GM21447 (cell line): Measurements from ENCODE around the gene SDHB.

ENCODE experiments used
- ATAC-seq: cut with Tn5 transposase; IDR thresholded peaks from one replicate; pipeline ENCODE4 v1.9.1; 2021; ENCODE audit not compliant: unreplicated experiment

SDHB gene

DNA sequence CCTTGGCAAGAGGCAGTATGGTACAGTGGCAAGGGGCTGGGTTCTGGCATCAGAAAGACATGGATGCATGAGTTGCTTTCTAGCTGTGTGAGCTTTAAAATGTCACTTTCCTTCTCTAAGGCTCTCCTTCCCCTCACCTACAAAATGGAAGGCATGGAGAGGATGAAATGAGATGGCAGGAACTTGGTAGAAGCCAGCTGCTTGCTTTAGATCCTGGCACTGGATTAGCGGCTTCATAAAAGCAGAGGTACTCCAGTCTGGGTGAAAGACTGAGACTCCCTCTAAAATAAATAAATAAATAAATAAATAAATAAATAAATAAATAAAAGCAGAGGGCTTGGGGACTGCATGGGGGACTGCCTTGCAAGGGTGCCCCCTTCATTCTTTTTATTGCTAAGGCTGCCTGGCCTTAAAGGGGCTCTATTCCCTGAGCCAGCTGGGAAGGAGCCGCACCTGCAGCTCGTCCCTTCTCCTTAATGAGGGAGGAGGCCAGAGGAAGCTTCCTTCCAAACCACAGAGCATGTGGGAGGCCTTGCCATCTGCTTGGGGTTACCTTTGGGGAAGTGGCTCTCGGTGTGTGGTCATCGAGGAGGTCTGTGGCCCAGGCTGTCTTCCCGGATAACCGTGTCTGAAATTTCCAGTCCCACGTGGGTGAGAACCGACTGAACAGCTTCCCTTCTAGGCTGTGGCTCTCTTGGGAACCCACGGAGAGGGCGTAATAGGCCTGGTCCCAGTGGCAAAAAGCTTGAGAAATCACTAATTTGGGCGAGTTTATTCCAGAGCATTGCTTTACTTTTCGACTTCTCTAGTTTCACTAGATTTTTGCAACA is 40.1 kb downstream of the SDHB start:
- no peak for ATAC-seq

DNA sequence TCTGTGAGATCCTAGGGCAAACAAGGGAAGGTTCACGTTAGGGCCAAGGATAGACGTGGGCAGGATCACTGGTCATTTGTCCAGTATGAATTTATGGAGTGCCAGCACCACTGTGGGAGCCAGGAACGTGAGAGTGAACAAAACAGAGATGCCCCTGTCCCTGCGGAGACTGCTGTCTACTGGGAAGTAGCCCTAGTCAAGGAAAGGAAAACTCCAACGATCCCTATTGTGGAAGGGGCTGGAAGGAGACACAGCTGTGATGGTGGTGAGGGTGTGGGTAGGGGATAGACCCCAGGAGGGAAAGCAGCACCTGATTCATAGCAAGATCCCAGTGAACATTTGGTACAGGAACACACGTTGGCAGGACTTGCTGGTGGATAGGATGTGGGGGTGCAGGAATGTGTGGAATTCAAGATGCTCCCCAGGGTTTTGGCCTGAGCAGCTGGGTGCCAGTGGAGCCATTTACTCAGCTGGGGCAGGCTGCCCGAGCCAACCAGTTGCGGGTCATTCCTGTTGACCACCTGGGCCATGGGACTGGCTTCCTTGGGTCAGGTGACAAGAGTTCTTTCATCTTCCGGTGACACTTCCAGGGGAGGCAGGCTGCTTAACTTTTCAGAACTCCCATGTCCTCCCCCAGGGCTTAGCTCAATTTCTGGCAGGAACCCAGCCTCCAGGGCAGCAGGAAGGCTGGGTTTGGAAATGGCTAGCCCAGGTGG is 40.9 kb downstream of the SDHB start:
- no peak for ATAC-seq

DNA sequence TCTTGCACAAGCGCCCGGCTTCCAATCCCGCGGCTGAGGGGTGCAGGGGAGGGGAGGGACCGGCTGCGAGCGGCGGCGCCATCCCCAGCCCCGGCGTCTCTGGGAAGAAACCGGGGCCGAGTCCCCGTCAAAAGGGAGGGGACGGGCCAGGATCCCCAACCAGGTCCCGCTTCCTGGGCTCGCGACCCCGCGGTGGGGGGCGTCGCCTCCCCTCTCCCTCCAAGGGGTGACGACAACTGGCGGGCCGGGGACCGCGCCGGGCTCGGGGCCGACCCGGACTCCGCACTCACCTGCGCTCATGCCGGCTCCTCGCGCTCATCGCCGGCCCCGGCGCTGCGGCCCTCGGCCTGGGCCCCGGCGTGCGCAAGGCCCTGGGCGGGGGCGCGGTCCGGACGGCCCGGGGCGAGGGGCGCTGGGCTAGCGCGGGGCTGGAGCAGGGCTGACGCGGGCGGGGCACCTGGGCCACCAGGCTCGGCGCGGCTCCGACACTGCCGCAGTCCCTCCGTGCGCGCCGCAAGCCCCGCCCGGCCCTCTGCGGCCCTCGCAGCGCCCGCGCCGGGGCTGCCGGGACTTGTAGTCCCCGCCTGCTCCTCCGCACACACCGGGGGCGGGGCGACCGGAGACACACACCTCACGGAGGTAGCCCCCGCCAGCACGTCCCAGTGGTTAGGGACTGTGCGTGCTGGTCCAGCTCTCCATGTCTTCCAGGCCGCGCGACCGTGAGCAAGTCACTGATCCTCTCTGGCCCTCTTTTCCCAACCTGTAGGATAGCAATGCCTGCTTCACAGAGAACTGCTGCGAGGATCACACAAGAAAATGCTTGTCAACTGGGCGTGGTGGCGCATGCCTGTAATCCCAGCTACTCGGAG is 42.2 kb downstream of the SDHB start, which contains the start of gene ATP13A2:
ATP13A2 (minus strand) TSS at position 490 of the 869 bp plus-strand sequence; CDS start at position 300, 190 bp downstream.
- ATAC-seq, result peak; percentile 71

DNA sequence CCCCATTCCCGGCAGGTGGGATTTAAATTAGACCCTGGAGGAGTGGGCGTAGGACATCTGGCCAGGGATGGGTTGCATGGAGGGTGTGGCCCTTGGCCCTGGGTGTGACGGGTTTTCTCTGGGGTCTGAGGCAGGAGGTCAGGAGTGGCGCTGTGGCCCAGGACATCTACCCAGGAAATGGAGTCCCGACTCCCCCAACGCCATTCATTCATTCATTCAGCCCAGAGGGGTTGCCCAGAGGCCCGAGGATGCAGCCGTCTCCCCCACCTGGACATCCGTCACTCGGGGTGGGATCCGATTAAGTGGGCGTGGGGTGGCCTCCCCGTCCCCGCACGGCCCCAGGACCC is 42.8 kb downstream of the SDHB start:
- ATAC-seq, result peak; percentile 8

DNA sequence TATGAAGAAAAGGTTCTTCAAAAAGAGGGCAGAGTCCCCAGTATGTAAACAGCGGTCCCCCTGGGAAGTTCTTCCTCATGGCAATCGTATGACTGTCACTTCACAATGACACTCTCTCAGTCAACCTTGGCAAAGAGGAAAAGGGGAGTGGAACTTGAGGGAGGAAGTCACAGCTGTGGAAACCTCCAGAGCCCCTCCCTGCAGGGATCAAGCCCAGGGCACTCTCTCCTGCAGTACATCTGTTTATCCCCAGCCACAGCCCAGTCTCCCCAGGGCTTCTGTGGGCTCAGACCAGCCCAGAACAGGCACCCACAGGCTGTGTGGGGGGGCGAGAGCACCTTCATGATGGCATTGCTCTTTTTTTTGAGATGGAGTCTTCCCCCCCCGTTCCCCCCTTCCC is 44.1 kb downstream of the SDHB start:
- ATAC-seq, result no peak

DNA sequence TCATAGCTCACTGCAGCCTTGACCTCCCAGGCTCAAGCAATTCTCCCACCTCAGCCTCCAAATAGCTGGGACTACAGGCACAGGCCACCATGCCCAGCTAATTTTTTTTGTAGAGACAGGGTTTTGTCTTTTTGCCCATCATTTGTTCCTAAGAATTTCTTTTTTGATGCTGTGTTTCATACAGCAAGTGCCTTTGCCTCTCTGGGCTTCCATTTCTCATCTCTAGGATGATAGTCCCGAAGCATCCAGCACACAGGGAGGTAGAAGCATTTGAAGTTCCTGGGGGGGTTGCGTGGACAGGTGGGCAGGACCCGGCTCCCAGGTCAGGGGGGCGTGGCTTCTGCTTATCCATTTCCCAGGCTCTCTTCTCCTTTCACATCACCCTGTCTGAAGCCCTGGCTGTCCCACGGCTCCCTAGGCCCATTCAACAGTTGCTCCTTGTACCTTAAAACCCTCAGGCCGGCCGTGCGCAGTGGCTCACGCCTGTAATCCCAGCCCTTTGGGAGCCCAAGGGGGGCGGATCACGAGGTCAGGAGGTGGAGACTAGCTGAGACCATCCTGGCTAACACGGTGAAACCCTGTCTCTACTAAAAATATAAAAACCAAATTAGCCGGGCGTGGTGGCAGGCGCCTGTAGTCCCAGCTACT is 45.5 kb downstream of the SDHB start:
- ATAC-seq, result no peak

DNA sequence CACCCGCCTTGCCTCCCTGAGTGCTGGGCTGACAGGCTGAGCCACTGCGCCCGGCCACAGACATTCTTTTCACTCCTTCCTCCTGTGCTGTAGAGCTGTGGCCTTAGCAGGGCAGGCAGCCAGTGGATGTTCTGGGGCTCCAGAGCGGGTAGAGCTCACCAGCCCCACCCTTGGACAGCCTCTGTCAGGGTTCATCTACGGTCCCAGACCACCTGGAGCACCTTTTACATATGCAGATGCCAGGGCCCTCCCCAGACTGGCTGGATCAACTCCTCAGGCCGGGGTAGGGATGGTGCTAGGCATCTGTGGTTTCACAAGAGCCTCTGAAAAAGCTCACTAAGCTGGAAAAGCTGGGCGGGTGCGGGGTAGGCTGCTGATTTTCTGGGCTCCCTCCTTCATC is 46.7 kb downstream of the SDHB start:
- no peak for ATAC-seq

DNA sequence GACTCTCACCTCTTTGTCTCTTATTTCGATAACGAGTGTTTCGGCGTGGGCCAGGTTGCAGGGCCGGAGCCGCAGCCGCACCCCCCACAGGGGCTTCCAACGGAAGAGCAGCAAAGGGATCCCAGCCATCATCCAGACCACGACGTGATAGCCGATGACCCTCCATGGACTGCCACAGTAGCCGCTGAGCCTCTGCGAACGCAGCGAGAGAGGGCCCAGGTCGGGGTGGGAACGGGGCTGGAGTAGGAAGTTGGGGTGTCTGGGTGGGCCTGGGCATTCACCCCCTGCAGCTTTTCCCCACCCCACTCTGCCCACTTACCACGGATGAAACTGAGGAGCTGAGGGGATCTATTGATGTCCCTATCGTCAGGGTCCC is 48.5 kb downstream of the SDHB start:
- ATAC-seq, result no peak

DNA sequence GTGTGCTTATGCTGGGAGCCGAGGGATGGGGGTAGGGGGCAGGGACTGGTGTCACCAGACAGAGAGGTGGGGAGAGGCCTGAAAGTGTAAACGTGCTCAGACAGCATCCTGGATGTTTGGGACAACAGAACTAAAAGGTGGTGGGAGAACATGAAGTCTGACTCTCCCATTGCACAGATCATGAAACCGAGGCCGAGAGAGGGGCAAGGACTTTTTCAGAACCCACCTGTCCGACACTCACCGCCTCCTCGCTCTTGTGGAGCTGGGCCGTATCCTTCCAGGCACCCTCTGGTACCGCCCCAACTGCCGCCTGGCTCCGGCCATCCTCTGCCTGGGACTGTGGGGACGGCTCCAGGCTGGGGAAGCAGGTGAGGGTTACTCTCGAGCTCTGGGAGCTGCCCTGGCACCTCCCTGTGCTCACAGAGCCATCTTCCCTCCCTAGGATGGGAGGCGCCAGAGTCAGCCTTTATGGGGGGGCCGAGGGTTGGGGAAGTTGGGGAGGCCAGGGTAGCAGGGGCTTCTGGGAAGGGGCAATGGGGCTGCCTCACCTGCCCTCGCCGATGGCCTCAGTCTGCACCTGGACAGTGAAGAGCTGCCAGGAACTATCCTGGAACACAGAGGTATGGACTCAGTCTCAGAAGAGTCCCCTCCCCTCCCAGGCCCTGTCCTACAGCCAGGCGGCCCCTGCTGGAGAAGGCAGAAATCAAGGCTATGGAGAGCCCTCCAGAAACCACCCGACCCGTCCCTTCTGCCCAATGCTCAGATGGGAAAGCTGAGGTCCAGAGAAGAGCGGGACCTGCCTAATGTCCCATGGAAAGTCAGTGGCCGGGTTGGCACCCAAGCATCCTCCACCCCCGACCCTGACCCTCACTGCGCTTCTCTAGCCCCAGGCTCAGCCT is 49.1 kb downstream of the SDHB start:
- no peak for ATAC-seq

DNA sequence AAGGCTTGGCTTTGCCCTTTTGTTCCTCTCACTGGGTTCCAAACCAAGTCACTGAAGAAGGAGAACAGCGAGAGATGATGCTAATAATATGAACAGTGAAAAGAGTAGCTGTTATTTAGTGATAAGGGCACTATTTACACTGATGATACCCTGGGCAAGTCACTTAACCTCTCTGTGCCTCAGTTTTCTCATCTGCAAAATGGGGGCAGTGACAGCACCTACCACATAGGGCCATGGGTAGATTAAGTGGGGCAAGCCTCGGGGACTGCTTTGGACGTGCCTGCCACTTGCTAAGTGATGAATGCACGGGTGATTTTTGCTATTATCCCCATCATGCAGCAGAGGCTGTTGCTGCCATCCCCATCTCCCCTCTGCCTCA is 51.3 kb downstream of the SDHB start:
- no peak for ATAC-seq

DNA sequence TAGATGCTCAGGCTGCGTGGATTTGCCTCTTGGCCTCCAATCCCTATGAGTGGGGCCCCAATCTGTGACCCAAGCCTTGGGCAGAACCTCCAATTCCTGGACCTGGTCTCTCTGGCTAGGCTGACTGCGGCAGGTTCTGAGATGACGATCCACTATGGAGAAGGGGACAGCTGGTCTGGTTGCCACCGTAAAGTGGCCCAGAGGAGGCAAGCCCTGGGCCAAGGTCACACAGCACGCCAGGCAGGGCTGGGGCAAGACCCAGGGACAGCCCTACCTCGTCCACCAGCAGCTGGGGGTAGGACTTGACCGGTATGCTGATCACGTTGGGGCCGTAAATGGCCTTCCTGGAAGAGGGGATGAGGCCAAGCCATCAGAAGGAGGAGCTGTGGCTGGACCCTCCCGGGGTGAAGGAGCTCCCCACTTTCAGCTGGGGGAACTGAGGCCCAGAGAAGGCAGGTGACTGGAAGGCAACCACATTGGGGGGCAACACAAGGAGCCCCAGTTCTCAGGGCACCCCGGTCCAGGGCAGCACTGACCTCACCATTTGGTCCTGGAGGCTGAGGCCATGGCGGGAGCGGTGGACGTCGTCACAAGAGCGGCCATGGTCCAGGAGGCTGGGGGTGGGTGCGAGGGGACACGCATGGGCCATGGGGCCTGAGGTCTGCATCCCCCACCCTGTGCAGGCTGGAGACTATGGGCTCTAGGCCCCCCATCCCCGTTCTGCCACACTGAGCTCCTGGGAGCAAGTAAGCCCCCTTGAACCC is 51.9 kb downstream of the SDHB start:
- no peak for ATAC-seq

DNA sequence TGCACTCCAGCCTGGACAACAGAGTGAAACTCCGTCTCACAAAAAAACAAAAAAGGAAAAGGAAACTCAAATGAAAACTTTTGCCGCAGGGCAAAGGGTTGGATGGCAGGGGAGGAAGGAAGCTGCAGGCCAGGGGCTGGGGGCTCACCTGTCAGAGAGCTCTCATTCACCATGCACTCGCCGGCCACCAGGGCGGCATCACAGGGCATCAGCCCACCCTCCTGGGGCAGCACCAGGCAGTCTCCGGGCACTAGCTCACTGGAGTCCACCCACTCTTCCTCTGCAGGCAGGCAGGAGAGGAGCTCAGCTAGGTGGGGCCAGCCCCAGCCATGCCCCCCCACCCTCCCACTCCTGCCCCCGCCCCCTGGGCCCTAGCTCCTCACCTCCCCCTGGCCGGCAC is 54.0 kb downstream of the SDHB start:
- no peak for ATAC-seq

DNA sequence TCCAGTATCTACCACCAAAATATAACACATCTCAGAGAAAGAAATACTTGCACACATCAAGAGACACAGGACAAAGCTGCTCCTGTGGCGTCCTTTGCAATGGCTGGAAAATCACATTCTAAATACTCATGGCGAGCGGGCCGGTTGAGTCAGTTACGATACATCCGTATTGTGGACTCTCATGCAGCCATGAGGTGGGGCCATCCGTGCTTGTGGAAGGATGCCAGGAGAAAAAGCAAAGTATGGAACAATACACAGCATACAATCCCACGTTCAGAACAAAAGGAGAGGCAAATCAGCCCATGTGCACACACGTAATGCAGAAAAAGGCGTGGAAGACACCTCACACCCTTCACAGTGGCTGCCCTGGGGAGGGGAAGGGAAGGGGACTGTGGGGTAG is 55.2 kb downstream of the SDHB start:
- no peak for ATAC-seq

DNA sequence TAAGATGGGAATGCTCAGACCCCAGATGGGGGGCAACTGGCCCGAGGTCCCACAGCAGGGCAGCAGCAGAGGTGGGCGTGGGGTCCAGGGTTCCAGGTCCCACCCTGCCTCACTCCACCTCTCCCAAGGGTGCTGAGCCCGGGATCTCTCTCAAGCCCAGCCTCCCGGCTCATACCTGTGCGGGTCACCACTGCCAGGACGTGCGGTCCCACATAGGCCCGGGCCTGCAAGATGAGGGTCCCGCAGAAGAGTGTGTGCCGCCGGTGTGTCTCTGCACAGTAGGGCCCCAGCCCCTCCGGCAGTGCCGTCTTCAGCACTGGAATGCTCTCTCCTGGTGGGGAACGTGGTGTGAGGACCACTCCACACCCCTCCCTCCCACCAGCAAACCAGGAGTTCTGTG is 57.0 kb downstream of the SDHB start:
- ATAC-seq, result no peak

DNA sequence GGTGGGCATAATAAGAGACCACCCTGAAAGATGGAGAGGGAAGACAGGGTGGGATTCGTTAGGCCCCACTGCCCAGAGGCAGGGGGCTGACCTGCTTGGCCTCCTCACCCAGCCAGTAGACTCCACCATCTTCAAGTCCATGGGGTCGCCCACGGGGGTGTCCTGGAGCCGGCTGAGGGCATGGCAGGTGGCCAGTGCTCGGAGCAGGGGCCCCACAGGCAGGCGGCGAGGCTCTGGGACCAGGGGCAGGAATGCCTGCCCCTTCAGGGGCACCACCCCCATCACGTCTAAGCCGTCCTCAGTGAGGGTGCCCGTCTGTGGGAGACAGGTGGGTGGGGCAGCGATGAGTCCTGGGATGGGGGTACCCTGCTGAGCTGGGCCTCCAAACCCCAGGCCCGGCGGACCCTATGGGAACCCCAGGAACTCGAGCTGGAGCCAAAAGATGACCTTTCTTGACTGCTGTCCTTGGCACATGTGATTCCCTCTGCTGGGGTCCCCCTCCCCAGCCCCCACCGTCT is 60.3 kb downstream of the SDHB start:
- no peak for ATAC-seq

DNA sequence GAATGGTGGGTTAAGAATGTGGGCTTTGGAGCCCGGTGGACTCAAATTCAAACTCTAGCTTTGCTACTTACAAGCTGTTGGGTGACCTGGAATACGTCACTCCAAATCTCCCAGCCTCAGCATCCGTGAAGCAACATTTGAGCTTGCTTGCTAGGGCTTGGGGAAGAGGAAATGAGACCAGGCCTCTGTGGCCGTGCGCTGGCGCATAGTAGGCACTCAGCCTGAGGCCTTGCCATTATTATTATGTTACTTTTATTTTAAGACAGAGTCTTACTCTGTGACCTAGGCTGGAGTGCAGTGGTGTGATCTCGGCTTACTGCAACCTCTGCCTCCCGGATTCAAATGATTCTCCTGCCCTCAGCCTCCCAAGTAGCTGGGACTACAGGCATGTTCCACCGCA is 61.2 kb downstream of the SDHB start:
- ATAC-seq, result no peak

DNA sequence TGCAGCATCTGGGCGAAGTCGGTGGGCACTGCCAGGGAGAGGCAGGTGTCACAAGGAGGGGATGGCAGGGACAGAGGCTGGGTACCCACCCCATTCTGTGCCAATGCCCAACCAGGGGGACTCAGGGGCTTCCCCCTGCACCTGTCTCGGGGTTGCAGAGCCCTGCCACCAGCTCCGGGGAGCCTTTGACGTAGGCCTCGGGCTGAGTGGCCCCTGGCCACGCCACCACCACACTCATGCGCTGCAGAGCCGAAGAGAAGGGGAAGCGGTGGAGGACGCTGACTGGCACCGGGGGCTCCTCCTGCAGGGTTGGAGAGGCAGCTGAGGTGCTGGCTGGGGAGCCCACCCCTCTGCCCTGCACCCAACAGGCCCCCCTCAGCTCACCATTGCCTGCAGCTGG is 61.7 kb downstream of the SDHB start:
- no peak for ATAC-seq

DNA sequence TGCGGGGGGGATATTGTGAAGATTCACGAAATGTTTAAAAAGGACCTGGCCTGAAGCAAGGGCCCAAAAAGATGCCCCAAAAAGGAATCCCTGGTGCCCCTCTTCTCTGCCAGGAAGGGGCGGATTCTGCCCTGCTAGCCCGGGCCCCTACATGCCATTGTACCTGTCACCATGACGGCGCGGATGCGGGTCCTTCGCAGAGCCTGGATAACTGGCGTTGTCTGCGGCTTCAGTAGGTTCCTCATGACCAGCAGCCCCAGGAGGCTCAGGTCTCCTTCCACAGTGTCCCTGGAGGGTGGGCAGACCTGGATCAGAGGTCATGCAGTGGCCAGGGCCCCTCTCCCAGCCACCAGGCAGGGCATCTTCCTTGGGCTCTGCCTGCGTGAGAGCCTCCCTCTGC is 62.3 kb downstream of the SDHB start:
- ATAC-seq, result no peak

DNA sequence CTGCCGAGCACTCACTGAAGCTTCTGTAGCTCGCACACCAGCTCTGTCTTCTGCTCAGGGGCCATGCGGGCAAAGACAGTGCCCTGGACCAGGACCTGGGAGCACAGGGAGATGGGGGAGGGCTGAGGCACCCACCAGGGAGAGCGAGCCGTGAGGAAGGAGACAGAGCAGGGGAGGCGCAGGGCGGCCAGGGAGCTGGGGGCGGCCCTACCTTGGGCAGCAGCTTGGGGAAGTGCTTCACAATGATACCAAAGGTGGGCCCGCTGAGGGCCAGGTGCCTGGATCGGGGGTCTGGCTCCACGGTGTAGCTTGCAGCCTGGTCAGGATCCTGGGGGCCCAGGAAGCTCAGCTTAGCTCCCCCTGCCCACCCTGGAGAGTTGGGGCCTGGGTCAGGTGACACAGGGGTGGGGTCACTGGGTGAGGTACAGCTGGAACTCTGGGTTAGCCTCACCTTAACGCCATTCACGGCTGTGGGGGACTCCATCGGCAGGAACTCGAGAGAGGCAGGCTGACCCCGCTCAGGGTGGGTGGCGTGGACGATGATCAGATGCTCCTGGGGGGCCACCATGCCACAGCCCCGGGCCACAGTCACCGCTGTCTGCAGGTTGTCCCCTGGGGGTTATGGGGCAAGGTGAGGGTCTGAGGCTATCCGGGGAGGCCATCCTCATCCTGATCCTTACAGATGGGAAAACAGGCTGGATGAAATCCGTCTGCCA is 64.0 kb downstream of the SDHB start:
- ATAC-seq, result no peak
